ENCODE data around the gene RGL3.
"Not testable (repeated sequence)": the region's sequence is repeated elsewhere in the genome, so short reads cannot be mapped to it uniquely, and the experiment has no call there.

Gene RGL3

DNA sequence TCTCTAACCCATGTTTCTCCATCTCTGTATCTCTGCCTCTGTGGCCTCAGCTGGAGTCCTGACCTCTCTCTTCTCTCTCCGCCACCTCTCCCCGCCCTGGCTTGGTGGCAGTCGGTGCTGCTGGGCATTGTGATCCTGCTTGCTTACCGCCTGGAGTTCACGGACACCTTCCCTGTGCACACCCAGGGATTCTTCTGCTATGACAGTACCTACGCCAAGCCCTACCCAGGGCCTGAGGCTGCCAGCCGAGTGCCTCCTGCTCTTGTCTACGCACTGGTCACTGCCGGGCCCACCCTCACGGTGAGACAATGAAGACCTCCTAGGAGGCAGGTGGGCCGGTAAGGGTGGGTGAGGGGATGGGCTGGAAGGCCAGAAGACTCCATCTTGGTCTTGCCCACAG, 59.7 kb downstream of the RGL3 start:
- no peak for DNase-seq

DNA sequence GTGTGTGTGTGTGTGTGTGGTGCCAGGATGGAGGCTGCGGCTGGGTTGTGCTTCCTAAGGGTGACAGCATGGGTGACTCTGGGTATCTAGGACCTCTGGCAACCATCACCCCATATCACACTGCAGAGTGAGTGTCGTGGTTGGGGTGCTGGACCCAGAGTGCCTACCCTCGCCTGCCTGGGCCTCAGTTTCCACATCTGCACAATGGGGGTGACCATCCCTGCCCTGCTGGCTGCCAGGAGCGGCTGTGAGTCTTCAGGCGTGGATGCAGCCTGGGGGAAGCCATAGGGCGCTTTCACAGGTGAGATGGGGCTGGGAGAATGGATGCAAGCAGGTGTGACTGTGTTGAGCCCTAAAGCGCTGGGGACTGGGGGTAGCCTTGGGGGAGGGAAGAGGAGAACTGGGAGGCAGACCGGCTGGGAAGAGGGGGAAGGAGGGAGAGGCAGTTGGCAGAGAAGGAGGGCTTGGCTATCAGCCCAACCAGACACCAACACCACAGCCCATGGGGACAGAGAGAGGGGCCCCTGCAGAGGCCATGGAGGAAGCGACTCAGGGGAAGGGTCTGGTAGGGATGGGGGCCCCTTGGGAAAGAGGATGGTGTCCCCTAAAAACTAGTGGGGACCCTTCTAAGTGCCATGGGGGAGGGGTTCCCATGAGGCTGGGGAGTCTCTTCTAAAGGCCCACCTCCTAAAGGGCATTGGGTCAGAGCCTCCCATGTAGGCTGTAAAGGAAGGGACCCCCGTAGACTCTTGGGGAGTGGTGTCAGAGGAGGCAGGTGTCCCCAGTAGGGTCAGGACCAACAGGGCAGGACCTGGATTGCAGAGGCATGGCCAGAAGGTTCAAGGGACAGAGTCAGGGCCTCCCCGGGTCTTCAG, 62.2 kb downstream of the RGL3 start:
- no peak for DNase-seq

- DNase-seq: no peak
These were observed 63.1 kb downstream of the RGL3 start for GRCh38 chr19:11356074-11356397.

- DNase-seq: peak; percentile 75
These were observed 63.7 kb downstream of the RGL3 start, which contains the start of gene PLPPR2 for GRCh38 chr19:11355160-11356073. Gene PLPPR2, plus strand, starts transcription at chr19:11355432. Its CDS starts 2,242 bp downstream, at chr19:11357674.

DNA sequence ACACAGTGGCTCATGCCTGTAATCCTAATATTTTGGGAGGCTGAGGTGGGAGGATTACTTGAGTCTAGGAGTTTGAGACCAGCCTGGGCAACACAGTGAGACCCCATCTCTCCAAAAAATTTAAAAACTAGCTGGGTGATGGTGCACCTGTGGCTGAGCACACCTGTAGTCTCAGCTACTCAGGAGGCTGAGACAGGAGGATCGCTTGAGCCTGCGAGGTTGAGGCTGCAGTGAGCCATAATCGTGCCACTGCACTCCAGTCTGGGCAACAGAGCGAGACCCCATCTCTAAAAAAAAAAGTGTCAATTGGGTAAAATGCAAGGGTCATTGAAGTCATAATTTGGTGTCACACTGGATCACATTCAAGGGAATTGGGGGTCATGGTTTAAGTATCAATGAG, 65.0 kb downstream of the RGL3 start:
- not testable (repeated sequence) for DNase-seq

DNA sequence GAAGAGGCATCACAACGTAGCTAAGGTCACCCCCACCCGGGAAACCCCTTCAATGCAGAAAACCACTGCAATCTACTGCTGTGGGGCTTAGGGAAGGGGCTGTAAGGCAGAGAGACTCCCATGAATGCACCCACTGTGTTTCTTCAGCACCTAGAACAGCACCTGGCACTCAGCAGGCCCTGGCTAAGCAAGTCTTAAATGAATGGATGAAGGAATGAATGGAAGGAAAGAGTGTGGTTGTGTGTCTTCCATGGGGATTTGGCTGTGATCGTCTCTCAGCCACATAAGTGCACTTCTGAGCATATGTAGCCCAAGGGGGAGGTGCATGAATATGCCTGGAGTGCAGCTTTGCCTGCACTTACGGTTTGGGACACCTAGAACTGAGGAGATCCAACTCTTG, 69.9 kb downstream of the RGL3 start:
- DNase-seq: no peak

GRCh38 chr19:11347546-11348039, 71.5 kb downstream of the RGL3 start:
- no peak for DNase-seq

GRCh38 chr19:11346104-11346940, 72.8 kb downstream of the RGL3 start, which contains the start of the genes CCDC159 and TMEM205:
Gene CCDC159, plus strand, starts transcription at chr19:11346519. Its CDS starts 88 bp downstream, at chr19:11346607.
Gene TMEM205, minus strand, starts transcription at chr19:11346268. Its CDS starts 649 bp downstream, at chr19:11345619.
- peak; percentile 97 for DNase-seq

GRCh38 chr19:11345122-11345803, 73.9 kb downstream of the RGL3 start:
- DNase-seq: no peak
